Right renal cortex interstitium (tissue), 3 donors: ENCODE results near the gene SIN3A. TPM values are rescaled to one million over a fixed set of nuclear protein-coding genes. Genes with fewer than 3 reads are reported as not detected.
"Not testable (repeated sequence)": the region's sequence is repeated elsewhere in the genome, so short reads cannot be mapped to it uniquely, and the experiment has no call there.

Experiments used
- DNase-seq, 3 donors: peaks; one replicate each; pipeline ENCODE4 v3.0.0-alpha.2; 2013; ENCODE audit warnings: low read depth in 3 of 3, low spot score in 2 of 3
- polyA plus RNA-seq, 3 donors: library from polyadenylated mRNA; unstranded; fragments of 120-200 nt; gene quantifications; one replicate each; pipeline ENCODE4 v1.2.1, GENCODE V29; 2013; ENCODE audit not compliant: insufficient read length in 3 of 3

Gene SIN3A
- polyA plus RNA-seq, 3 donors: 58.8 to 63.7 (median 59.2) TPM

DNA sequence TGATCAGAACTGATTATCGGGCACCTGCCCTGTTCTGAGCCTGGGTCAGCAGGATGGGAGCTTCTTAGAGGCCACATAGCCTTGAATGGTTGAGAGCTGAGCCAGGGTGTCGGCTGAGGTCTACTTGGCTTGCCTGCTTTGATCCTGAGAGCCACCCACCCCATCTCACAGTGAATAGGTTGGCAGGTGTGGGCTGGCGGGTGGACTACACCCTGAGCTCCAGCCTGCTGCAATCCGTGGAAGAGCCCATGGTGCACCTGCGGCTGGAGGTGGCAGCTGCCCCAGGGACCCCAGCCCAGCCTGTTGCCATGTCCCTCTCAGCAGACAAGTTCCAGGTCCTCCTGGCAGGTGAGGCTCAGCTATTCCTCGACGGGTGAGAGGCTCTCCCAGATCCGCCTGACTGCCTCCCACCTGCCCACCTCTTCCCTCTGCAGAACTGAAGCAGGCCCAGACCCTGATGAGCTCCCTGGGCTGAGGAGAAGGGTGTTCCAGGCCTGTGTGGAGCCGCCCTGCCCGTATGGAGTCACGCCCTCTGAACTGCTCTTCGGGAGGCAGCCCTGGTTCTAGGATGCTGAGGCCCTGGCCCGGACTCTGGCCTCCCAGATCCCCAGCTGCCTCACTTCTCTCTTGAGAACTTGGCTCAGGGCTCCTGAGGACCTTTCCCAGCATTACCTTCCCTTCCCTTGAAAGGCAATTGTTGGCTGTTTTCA lies 111.8 kb downstream of the SIN3A start:
- no peak for DNase-seq

DNA sequence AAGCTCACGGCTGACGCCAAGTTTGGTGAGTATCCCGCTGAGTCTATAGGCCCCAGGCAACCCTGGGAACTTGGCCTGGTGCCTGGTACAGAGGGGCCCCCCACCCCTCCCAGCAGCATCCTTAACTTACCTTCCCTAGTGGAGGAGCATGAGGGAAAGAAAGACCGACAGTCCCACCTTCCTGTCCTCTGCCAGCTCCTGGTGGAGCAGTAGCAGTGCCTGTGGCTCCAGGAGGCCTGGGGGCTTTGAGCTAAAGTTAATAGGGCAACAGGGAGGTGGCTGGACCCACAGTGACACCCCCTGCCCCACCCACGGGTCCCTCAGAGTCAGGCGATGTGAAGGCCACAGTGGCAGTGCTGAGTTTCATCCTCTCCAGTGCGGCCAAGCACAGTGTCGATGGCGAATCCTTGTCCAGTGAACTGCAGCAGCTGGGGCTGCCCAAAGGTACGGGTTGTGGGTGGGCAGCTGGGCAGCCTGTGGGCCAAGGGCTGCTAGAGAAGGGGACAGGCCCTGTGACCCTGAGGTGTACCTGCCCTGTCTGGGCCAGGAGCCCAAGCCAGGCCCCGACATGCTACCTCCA lies 112.7 kb downstream of the SIN3A start:
- no peak for DNase-seq

DNA sequence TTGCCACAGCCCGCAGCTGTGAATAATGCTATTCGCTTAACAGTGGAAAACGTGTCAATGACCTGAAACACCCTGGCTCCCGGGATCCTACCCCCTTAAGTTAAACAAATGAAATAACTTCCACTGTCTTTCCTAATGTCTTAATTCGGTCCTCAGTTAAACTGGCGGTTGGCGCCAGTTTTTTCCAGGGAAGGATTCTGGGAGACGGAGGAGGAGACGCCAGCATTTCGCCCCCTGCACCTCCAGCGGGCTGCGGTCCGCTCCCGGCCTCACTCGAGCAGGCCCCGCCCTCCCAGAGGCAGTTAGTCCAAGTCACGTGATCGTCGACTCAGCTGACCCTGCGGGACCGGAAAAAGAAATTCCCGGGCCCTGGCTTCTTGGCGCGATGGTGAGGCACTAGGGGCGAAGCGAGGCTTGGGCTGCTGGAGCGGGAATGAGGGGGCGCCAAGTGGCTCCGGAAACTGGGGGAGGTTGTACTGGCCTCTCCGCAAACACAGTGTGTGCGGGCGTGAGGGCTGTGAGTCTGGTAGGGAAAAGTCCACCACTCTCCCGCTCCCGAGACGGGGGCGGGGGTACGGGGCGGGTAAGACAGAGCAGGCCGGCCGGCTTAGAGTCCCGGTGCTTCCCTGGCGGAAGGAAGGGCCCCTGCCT lies 115.7 kb downstream of the SIN3A start, which contains the start of gene COMMD4:
COMMD4 (plus strand) TSS at position 359 of the 651 bp plus-strand sequence; CDS start at position 386, 27 bp downstream.
- DNase-seq: peak; percentile 85 to 91 (median 85)

DNA sequence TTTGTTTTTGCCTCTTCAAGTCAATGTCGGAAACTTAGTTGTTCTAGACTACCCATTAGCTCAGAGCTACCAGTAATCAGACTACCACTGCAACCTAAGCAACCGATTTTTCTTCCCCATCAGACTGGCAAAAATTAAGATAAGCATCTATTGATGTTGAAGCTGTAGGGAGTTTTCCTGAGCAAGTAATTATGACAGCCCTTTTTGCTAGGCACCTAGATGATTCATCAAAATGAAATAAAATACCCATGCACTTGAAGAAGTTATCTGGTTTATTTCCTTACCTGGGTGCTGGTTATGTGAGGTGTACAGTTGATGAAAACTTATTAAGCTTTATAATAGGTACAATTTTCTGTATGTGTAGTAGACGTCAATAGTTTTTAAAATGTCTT lies 116.2 kb downstream of the SIN3A start:
- no peak for DNase-seq

DNA sequence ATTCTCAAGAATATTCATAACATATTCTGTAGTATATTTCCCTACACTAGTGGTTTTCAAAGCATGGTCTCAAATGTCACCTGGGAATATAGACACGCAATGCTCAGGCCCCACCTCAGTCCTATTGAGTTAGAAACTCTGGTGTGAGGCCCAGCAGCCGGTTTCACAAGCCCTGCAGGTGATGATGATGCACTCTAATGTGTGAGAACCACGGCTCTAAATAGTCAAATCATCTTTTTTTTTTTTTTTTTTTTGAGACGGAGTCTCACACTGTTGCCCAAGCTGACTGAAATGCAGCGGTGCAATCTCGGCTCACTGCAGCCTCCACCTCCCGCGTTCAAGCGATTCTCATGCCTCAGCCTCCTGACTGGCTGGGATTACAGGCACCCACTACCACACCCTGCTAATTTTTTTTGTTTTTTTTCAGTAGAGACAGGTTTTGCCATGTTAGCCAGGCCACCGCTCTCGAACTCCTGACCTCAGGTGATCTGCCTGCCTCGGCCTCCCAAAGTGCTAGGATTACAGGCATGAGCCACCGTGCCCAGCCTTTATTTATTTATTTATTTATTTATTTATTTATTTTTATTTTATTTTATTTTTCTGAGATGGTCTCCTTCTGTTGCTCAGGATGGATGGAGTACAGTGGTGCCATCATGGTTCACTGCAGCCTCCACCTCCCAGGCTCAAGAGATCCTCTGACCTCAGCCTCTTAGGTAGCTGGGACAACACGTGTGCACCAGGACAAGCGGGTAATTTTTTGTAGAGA lies 117.7 kb downstream of the SIN3A start:
- not testable (repeated sequence) for DNase-seq

GRCh38 chr15:75332093-75332492 lies 119.4 kb downstream of the SIN3A start:
- DNase-seq: not testable (repeated sequence)

DNA sequence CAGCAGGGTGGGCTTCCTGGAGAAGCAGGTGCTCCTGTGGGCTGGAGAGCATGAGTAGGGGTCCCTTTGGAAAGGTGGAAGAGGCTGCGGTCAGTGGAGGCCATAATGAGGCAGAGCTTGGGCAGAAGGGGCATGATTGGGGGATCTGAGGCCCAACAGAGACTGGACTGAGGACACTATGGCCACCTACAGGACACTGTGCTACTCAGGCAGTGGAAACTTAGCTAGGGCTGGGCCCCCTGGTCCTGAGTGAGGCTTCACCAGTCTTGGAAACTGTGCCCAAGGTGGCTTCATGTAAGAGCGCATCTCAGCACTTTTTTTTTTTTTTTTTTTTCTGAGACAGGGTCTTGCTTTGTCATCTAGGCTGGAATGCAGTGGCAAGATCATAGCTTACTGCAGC lies 121.9 kb downstream of the SIN3A start:
- no peak for DNase-seq

DNA sequence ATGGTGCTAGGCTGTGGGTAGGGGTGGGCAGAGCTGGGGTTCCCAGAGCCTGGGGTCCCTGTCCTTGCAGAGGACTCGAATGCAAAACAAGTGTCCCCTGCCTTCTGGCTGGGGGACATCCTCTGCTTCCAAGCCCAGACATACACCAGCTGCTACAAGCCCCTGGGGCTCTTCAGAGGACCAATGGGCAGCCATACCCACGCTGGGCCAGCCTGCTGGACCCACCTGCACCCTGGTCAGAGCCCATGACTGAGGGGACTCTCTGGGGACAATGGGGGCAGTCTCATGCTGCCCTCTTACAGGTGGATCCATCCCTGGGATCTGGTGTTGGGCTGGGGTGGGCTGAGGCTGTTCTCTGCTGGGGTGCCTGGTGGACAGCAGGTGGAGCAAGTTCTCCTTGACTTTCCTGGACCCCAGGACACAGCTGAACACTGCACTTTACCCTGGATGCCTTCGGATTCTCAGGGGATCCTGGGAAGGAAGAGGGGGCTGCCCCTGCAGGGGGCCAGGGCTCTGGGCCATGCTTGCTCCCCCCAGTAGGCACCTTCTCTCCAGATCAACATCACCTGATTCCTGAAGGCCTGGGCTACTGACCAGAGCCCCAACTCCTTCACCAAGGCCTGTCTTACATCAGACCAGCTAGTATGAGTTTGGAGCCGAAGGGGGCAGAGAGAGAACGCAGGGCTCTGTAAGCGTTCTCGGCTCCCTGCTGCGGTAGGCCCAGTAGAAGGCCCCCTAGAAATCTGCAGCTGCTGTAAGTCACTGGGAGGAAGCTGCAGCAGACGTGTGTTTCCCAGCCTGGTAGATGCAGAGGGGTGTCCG lies 122.8 kb downstream of the SIN3A start:
- no peak for DNase-seq

DNA sequence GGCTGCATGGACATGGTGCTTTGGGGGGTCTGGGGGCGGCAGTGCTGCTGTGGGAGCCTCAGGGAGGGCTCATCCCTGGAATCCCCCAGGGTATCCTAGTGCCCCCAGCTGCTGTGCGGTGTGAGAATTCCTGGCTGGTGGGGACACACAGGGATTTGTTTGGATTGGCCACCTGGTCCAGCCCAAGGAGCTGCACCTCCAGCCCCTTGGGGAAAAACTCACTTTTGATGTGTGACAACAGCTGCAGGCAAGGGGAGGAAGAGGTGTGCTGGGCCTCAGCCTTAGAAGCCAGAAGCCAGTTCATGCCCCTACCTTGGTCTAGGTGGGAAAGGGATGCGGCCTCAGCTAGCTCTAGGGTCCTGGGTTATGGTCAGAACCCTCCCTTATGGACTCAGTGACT lies 124.0 kb downstream of the SIN3A start:
- no peak for DNase-seq

DNA sequence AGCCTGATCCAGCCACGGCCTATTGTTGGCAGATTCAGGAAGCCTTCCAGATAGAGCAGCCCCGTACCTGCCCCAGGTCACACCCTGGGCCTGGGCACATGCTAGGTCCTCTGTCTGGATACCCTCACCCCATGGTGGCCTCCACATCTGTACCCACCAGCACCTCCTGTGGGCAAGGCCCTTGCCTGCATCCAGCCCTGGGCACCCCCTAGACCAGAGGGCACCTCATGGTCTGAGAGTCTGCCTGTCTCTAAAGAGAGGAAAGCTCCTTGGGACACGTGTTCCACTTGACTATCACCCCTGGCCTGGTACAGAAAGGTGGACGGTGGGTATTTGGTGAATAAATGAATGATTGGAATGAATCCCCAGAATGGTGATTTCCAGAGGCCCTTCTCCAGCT lies 124.5 kb downstream of the SIN3A start:
- DNase-seq: no peak

- no peak for DNase-seq
Observed at GRCh38 chr15:75325922-75326321, 125.6 kb downstream of the SIN3A start.

DNA sequence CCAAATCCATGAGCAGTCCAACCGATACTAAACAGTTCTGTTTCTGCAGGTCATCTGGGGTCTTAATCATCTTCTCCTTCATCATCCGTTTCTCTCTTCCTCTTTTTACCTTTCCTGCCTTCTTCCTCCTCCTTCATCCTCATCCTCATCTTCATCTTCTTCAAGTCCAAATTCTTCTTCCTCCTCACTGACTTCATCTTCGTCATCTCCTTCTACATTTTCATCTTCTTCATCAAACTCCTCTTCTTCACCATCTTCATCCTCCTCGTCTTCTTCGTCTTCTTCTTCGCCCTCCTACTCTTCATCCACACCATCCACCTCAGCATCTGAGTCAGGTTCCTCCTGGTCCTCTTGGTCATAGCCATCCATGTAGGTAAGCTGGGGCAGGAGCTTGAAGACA lies 129.8 kb downstream of the SIN3A start:
- no peak for DNase-seq

Other genes with a start within 250 kb of the SIN3A start
- 1 to 10 TPM; 7.1 to 8.7 (median 7.6) TPM for gene C15orf39, start 249.8 kb downstream of the SIN3A start, polyA plus RNA-seq
- not detected for gene GOLGA6C, start 193.4 kb downstream of the SIN3A start, polyA plus RNA-seq
- under 1 TPM in 1 of 3 donors, not detected in 2; 0.11 TPM for gene GOLGA6D, start 168.9 kb downstream of the SIN3A start, polyA plus RNA-seq
- gene COMMD4, start 115.6 kb downstream of the SIN3A start, polyA plus RNA-seq: 100 to 1,000 TPM in 1 of 3 donors, 10 to 100 TPM in 2; 85.8 to 101 (median 93.6) TPM
- 10 to 100 TPM; 12.4 to 15.1 (median 15.0) TPM for gene NEIL1, start 104.7 kb downstream of the SIN3A start, polyA plus RNA-seq
- 100 to 1,000 TPM in 2 of 3 donors, 10 to 100 TPM in 1; 79.2 to 112 (median 111) TPM for gene MAN2C1, start 83.1 kb downstream of the SIN3A start, polyA plus RNA-seq
- 10 to 100 TPM; 48.2 to 52.2 (median 51.9) TPM for gene PTPN9, start 127.6 kb upstream of the SIN3A start, polyA plus RNA-seq
- 10 to 100 TPM; 27.5 to 32.7 (median 31.6) TPM for gene SNUPN, start 174.0 kb upstream of the SIN3A start, polyA plus RNA-seq
- 10 to 100 TPM; 46.1 to 56.4 (median 53.6) TPM for gene IMP3, start 188.5 kb upstream of the SIN3A start, polyA plus RNA-seq
- gene SNX33, start 196.2 kb upstream of the SIN3A start, polyA plus RNA-seq: 10 to 100 TPM; 18.9 to 20.3 (median 19.9) TPM